Measurements from ENCODE around the gene CMBL. TPM values are rescaled to one million over a fixed set of nuclear protein-coding genes. Genes with fewer than 3 reads are reported as not detected.

Gene CMBL
- total RNA-seq, 1 experiment from 2014 or later, result 12.6 TPM

GRCh38 chr5:10261065-10261464 is 46.6 kb downstream of the CMBL start:
- no peak overlapping the region for H4K91ac ChIP-seq (ENCODE audit: insufficient read length, low read depth, low read length)
- H3K27me3 ChIP-seq (ENCODE audit: insufficient read depth, low read length), result no peaks in the 10 kb centered on the region
- H3K4me3 Mint-ChIP-seq, result no peak overlapping the region
- no peak for TF ChIP-seq CTCF (conservative IDR thresholded peaks at IDR 0.05)
- no peak overlapping the region for H4K5ac ChIP-seq (ENCODE audit: insufficient read length, low read depth, low read length)
- no peak overlapping the region for H2BK15ac ChIP-seq (ENCODE audit: low read depth, low read length)
- H2BK20ac ChIP-seq (ENCODE audit: low read depth, low read length, poor library complexity, severe bottlenecking), result no peak overlapping the region
- no peaks in the 10 kb centered on the region for H3K23me2 ChIP-seq (ENCODE audit: insufficient read length, low read depth, low read length, poor library complexity, severe bottlenecking)
- H3K27ac Mint-ChIP-seq, result no peak overlapping the region
- H3K4me1 ChIP-seq (ENCODE audit: insufficient read depth, low read length), result no peaks in the 10 kb centered on the region
- no peak overlapping the region for H3K9ac ChIP-seq (ENCODE audit: extremely low read depth, insufficient read length, low read length)
- H2AK5ac ChIP-seq (ENCODE audit: insufficient read length, low read length), result no peak overlapping the region
- peaks cover 2% of the 10 kb centered on the region for H4K20me1 ChIP-seq (ENCODE audit: control insufficient read depth, insufficient read depth, insufficient read length)
- no peak overlapping the region for H2BK120ac ChIP-seq (ENCODE audit: low read depth, low read length, poor library complexity, severe bottlenecking)
- H3K4me2 ChIP-seq (ENCODE audit: insufficient read depth, insufficient read length, low read length), result no peak overlapping the region
- no peak overlapping the region for H3K23ac ChIP-seq (ENCODE audit: insufficient read length, low read depth, low read length)
- WGBS (ENCODE audit: extremely low coverage, insufficient read length, low lambda C conversion rate), result no CpG with 5 or more reads among the region's 9 CpGs
- no peak overlapping the region for H3K14ac ChIP-seq (ENCODE audit: insufficient read depth, low read length)
- H3K27me3 Mint-ChIP-seq (ENCODE audit: low read depth), result no peaks in the 10 kb centered on the region
- no peak overlapping the region for H2BK5ac ChIP-seq (ENCODE audit: insufficient read length, low read length)
- H3K36me3 Mint-ChIP-seq (ENCODE audit: insufficient read depth in 1 of 3, low read depth in 3 of 3), result peaks cover 63 to 95% (median 85%) of the 10 kb centered on the region in 3 experiments
- no peaks in the 10 kb centered on the region for H3K79me1 ChIP-seq (ENCODE audit: insufficient read depth, low read depth, low read length, poor library complexity, severe bottlenecking)
- no peaks in the 10 kb centered on the region for H3K4me1 Mint-ChIP-seq
- H4K8ac ChIP-seq (replicated peaks; ENCODE audit: insufficient read length, low read depth, low read length), result no peak overlapping the region
- no peak overlapping the region for H3K18ac ChIP-seq (ENCODE audit: insufficient read length, low read depth, low read length)
- no peaks in the 10 kb centered on the region for H3K9me3 Mint-ChIP-seq
- no peak overlapping the region for H3K56ac ChIP-seq (ENCODE audit: insufficient read length, low read depth, low read length)
- H3T11ph ChIP-seq (ENCODE audit: low read length), result no peak overlapping the region
- H2BK12ac ChIP-seq (ENCODE audit: insufficient read length, low read depth, low read length), result no peak overlapping the region
- H3K9me3 ChIP-seq (ENCODE audit: control insufficient read depth, low read depth, low read length), result no peaks in the 10 kb centered on the region
- no peak overlapping the region for H3K4ac ChIP-seq (ENCODE audit: low read depth, low read length)
- DNase-seq, result no peak
- no peak overlapping the region for H3K27ac ChIP-seq (ENCODE audit: insufficient read length, low read depth, low read length)
- no peaks in the 10 kb centered on the region for H3K79me2 ChIP-seq (ENCODE audit: insufficient read depth, low read length)
- no peak overlapping the region for H2AFZ ChIP-seq (ENCODE audit: low read length)
